NB4 (cell line): ENCODE data around the gene P3R3URF.
A peak's percentile ranks its signal among the peaks of the same experiment; 100 is the strongest.

Experiments
- POLR2A ChIP-seq: IDR thresholded peaks from 2 replicates; pipeline ENCODE4 v1.6.1; 2011; ENCODE audit warnings: mild to moderate bottlenecking; ENCODE audit not compliant: insufficient read length; ENCODE audit errors: extremely low read depth
- TF ChIP-seq, protein P1 (sequence below): IDR thresholded peaks from one replicate; pipeline ENCODE4 v1.5.1; 2012; ENCODE audit warnings: low read depth, low read length

DNA sequence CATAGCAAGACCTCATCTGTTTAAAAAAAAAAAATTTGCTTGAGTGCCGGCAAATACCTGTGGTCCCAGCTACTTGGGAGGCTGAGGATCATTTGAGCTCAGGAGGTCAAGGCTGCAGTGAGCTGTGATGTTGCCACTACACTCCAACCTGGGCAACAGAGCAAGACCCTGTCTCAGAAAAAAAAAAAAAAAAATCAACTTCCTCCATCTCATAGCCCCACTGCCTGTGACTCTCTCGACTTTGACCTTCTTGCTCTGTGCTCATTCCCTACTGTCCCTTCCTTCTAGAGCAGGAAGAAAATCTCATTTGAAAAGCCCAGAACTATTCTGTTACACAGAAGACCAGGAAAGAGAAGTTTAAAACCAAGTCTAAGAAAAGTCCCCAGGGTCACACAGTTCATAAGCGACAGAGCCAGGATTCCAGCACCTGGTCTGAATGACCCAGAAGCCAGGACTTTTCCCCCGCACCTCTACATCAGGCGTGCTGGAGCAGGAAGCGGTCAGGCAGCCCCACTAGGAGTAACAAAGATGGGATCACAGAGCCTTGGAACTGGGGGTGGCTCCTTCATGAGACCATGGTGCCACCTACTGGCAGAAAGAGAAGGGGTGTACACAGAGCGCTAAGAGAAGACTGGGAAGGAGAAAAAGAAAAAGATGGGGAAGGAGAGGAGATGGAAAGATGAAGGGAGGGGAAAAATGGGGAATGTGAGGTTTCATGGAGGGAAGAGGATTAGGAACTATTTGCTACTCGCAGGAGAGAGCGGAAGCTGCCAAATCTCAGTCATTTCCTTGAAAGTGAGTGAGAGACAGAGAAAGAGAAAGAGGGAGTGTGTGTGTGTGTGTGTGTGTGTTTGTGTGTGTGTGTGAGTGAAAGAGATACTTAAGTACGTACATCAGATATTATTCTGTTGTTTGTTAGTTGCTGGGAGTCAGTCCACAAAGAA lies 3.1 kb upstream of the P3R3URF start:
- TF ChIP-seq POLR2A = no peak
- TF ChIP-seq, protein P1, sequence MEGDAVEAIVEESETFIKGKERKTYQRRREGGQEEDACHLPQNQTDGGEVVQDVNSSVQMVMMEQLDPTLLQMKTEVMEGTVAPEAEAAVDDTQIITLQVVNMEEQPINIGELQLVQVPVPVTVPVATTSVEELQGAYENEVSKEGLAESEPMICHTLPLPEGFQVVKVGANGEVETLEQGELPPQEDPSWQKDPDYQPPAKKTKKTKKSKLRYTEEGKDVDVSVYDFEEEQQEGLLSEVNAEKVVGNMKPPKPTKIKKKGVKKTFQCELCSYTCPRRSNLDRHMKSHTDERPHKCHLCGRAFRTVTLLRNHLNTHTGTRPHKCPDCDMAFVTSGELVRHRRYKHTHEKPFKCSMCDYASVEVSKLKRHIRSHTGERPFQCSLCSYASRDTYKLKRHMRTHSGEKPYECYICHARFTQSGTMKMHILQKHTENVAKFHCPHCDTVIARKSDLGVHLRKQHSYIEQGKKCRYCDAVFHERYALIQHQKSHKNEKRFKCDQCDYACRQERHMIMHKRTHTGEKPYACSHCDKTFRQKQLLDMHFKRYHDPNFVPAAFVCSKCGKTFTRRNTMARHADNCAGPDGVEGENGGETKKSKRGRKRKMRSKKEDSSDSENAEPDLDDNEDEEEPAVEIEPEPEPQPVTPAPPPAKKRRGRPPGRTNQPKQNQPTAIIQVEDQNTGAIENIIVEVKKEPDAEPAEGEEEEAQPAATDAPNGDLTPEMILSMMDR = peak; percentile 89
